Effector CD8-positive, alpha-beta T cell (primary cell): ENCODE data around the gene CEP76.
"Not testable (repeated sequence)": the region's sequence is repeated elsewhere in the genome, so short reads cannot be mapped to it uniquely, and the experiment has no call there.

Experiments
- DNase-seq: peaks from one replicate; lab custom pipeline; 2025; lab: John Stamatoyannopoulos, UW

Gene CEP76

DNA sequence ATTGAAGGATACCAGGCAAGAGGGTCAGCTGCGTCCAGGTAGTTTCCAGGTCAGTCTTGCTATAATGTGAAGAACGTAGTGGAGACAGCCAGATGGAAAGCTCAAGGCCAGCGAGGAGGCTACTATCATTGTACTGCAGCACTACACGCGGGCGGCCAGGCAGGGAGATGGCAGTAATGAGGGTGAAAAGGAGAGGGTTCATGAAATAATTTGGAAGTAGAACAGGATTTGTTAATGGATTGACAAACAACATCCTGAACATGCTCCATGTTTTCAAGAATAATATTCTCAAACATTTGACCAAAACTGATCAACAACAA is 61.7 kb downstream of the CEP76 start:
- DNase-seq, result no peak

DNA sequence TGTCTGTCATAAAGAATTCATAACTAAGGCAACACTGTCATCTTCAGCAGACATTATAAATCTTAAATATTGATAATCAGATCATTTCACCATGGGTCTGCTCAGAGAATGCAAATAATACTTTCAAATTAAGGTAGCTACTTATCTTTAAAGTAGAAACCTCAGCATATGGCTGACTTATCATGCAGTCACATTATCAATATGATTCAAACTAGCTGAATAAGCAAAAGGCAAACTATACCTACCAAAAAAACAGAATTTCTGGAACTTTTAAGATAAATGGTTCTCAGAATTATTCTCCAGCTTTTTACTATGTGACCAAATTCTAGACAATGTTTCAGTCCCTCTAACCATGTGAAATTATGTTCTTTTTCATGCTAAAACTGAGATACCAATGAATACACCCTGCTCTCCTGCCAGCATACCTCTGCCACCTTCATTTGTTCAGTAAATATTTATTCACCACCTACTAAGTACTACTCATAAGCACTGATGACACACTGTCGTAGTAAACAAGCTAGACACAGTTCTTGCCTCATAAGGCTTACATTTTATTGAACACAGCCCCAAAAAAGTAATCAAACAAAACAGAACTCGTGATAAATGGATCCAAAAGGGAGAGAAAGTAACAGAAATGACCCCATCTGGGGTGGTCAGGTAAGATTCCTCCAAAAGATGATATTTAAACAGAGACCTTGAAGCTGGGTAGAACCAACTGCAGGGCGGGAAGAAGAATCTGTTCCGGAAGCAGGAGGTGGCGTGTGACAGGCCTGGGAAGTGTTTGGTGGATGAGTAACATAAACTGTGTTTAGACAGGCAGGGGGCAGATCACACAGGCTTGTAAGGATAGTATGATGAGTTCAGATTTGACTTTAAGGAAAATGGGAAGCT is 62.3 kb downstream of the CEP76 start:
- no peak for DNase-seq

DNA sequence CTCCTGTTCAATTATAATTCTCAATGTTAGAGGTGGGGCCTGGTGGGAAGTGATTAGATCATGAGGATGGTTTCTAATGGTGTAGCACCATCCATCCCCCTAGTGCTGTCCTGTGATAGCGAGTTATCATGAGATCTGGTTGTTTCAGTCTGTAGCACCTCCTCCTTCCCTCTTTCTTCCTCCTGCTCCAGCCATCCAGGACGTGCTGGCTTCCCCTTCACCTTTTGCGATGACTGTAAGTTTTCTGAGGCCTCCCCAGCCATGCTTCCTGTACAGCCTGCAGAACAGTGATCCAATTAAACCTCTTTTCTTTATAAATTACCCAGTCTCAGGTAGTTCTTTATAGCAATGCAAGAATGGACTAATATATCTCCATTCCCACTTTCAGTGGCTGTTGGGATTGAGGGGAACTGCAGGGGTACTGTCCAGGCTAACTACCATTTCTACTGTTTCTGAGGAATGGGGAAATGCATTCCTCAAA is 63.8 kb downstream of the CEP76 start:
- no peak for DNase-seq

DNA sequence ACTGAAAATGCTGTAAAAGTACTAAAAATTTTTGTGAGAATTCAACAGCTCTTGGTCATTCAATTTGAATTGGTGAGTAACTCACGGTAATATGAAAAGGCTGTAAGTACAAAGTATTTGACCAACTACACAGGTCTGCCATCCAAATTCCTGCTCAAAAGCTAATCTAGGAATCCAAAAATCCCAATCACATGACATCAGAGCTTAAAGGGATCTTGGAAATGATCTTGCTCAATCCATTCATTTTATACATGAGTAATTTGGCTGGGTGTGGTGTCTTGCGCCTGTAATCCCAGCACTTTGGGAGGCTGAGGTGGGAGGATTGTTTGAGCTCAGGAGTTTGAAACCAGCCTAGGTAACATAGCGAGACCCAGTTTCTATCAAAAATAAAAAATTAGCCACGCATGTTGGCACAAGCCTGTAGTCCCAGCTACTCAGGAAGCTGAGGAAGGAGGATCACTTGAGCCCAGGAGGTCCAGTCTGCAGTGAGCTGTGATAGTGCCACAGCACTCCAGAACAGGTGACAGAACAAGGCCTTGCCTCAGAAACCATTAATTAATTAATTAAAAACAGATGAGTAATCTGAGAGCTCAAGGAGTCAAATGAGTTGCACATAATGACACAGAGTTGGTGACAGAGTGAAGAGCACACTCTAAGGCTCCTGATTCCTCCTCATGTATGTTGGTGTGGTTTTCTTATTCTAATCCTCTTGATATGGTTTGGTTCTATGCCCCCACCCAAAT is 64.5 kb downstream of the CEP76 start:
- no peak for DNase-seq

DNA sequence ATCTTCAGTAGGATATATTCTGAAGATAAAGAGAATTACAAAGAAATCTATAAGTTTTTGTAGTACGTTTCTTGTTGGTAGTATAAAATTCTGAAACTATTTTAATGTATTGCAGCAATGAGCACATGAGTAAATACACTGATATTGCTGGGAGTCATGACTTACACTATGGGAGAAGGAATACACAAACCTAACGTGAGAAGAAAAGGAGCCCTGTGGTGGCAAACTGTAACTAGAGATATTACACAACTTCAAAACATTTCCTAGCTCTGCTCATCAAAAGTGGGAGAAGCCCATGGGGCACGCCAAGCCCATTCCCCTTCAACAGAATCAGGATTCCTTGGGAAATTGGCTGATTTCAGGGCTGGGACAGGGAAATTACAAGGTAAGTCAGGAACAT is 65.1 kb downstream of the CEP76 start:
- DNase-seq, result no peak

DNA sequence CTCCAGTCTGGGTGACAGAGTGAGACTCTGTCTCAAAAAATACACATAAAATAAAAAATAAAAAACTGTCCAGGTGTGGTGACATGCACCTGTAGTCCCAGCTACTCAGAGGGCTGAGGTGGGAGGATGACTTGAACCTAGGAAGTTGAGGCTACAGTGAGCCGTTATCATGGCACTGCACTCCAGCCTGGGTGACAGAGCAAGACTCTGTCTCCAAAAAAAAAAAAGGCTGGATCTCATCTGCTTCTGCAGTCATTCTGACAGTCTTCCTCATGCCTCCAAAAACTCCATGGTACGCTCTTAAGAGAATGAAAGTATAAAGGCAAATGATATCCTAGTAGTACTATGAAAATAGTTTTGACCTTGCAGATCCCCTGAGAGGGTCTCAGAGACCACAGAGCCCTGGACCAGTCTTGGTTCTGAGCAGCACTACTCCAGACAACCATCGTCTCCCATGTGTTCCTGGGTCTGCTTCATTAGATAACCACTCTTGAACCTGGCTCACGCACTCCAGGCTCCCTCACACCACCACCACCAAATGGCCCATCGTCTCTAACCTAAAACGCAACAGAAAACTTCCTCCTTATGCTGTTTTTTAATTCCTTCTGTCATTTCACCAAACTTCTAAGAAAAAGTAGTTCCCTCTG is 70.6 kb downstream of the CEP76 start:
- no peak for DNase-seq

DNA sequence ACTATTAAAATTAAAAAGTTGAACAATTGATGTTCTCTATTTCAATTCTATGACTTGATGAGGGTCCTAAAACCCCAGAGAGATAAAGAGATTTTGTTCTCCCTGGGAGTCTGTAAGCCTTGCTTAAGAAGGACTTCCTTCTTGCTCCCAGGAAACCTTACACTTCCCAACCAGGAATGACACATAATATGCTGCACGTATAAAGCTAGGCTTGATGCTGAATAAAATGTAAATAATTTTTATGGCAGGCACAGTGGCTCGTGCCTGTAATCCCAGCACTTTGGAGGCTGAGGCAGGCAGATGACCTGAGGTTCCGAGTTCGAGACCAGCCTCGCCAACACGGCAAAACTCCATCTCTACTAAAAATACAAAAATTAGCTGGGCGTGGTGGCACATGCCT is 72.4 kb downstream of the CEP76 start:
- no peak for DNase-seq

DNA sequence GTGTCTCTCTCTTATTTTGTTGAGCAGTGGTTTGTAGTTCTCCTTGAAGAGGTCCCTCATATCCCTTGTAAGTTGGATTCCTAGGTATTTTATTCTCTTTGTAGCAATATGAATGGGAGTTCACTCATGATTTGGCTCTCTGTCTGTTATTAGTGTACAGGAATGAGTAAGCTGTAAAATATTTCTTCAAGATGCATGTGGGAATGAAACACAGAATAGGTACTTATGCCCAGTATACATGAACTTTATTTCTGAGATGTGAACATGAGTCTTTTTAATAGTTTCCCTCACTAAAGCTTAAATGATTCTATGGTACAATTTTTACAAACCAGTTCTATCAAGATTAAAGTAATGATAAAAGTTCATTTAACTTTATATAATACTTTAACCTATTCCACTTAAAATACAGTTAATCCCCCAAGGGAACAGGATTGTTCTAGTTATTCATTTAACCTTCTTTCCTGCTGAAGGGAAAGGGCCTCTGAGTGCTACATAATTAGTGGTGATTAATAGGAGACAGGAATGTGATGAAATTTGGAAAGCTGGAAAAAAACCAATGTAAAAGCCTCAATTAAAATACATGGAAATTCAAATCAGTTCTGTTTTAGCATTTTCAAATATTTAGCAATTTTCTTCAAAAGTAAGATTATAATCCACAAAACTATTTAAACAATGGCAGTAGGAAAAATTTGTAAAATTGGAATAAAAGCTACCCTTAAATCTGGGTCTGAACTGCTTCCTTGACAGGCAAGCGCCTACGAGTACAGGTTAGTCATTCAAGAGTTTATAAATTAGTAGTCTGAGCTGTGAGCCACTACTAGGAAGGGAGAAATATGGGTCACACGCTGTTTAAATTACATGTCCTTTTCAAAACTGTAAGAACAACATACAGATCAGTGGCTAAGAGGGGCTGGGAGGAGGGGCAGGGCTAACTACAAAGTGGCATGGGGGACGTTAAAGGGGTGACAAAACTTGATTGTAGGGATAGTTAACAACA is 73.5 kb downstream of the CEP76 start:
- DNase-seq, result no peak

DNA sequence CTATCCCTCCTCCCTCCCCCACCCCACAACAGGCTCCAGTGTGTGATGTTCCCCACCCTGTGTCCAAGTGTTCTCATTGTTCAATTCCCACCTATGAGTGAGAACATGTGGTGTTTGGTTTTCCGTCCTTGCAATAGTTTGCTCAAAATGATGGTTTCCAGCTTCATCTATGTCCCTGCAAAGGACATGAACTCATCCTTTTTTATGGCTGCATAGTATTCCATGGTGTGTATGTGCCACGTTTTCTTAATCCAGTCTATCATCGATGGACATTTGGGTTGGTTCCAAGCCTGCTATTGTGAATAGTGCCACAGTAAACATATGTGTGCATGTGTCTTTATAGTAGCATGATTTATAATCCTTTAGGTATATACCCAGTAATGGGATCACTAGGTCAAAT is 75.3 kb downstream of the CEP76 start:
- not testable (repeated sequence) for DNase-seq

DNA sequence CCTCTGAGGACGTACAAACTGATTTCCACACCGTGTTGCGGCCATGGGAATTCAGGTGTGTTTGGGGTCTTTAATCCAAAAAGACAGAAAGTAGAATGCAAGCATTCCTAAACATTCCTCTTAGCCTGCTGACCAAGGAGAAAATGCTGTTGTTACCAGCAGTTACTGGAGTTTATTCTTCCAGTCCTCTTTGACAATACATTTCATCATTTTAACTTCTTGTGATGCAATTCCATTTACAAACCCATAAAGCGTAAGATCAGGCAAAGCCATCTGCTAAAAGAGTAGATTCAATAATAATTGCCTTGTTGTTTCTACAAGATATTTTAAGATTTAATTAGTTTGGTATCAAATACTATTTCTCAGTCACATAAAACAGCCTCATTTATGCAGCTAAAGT is 77.3 kb downstream of the CEP76 start:
- no peak for DNase-seq
